Measurements from ENCODE around the gene LIN7A.
"Not testable (repeated sequence)": the region's sequence is repeated elsewhere in the genome, so short reads cannot be mapped to it uniquely, and the experiment has no call there.

Gene LIN7A

DNA sequence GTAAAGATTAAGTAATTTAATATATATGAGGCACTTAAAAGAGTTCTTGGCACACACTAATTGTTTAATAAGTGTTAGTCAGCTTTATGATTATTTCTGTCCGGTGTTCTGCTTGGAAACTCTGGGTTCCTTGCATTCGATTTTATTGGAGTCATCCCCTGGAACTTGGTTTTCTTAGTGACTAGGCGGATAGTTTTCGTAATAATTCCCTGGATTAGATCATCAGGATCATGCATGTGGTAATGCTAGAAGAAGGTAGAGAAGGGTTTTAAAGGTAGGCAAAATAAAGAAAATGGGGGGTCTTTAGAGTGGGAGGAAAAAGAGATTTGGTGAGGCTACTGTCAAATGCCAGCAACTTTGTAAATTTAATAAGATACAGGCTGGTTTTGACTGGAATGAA lies 132.6 kb downstream of the LIN7A start:
- Histone ChIP-seq H3K9me3 (ENCODE audit: severe bottlenecking) (no peaks in the 10 kb centered on the region), H3K27ac (no peak overlapping the region), H3K4me3 (ENCODE audit: low read depth, low read length) (no peak overlapping the region), H3K36me3 (peaks cover 4% of the 10 kb centered on the region), H3K27me3 (ENCODE audit: insufficient read depth, low read depth, severe bottlenecking) (no peaks in the 10 kb centered on the region)
- DNase-seq: no peak
- TF ChIP-seq CTCF (IDR thresholded peaks at IDR 0.05; ENCODE audit: low read depth, low read length): no peak

DNA sequence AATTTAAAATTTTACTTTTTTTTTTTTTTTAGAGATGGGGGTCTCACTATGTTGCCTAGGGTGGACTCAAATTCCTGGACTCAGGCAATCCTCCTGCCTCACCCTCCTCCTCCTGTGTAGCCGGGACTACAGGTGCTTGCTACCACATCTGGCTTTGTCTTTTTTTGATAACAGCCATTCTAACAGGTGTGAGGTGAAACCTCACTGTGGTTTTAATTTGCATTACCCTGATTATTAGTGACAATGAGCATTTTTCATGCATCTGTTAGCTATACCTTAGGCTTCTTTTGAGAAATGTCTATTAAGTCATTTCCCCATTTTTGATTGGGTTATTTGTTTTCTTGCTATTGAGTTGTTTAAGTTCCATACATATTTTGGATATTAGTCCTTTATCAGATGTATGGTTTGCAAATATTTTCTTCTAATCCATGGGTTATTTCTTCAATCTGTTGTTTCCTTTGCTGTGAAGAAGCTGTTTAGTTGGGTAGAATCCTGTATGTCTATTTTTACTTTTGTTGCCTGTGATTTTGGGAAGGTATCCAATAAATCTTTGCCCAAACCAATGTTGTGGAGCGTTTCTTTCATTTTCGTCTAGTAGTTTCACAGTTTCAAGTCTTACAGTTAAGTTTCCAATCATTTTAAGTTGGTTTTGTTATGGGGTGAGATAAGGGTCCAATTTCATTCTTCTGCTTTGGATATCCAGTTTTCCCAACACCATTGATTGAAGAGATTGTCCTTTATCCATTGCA lies 134.9 kb downstream of the LIN7A start:
- H3K27ac ChIP-seq: no peak overlapping the region
- H3K4me3 ChIP-seq (ENCODE audit: low read depth, low read length): no peak overlapping the region
- no peaks in the 10 kb centered on the region for H3K9me3 ChIP-seq (ENCODE audit: severe bottlenecking)
- DNase-seq: no peak
- H3K36me3 ChIP-seq: no peaks in the 10 kb centered on the region
- no peaks in the 10 kb centered on the region for H3K27me3 ChIP-seq (ENCODE audit: insufficient read depth, low read depth, severe bottlenecking)
- no peak for TF ChIP-seq CTCF (IDR thresholded peaks at IDR 0.05; ENCODE audit: low read depth, low read length)

DNA sequence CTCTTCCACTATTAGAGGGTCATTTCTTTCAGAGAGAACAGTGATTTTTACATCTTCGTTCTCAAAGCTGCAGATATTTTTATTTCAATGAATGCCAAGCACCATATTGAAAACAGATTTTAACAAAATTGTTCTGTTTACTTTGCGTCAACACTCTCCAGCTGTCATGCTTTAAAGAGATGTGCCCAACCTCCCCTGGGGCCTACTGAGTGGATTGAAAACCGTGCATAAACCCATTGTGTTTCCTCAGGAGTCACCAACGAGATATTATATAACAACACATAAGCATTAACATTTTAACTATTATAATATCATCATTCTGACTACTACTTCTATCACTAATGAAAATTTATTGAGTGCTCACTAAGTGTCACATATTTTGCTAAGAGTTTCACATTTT lies 139.5 kb downstream of the LIN7A start:
- no peak overlapping the region for H3K4me3 ChIP-seq (ENCODE audit: low read depth, low read length)
- TF ChIP-seq CTCF (IDR thresholded peaks at IDR 0.05; ENCODE audit: low read depth, low read length): no peak

GRCh38 chr12:80794551-80794950 lies 143.2 kb downstream of the LIN7A start:
- H3K36me3 ChIP-seq: no peaks in the 10 kb centered on the region
- TF ChIP-seq CTCF (IDR thresholded peaks at IDR 0.05; ENCODE audit: low read depth, low read length): no peak
- no peaks in the 10 kb centered on the region for H3K9me3 ChIP-seq (ENCODE audit: severe bottlenecking)
- H3K4me3 ChIP-seq (ENCODE audit: low read depth, low read length): no peak overlapping the region
- no peaks in the 10 kb centered on the region for H3K27me3 ChIP-seq (ENCODE audit: insufficient read depth, low read depth, severe bottlenecking)
- no peak overlapping the region for H3K27ac ChIP-seq
- DNase-seq: no peak

More for the DNA sequence above, 139.5 kb downstream of the LIN7A start:
- Histone ChIP-seq H3K27me3 (ENCODE audit: insufficient read depth, low read depth, severe bottlenecking) (no peaks in the 10 kb centered on the region), H3K9me3 (ENCODE audit: severe bottlenecking) (no peaks in the 10 kb centered on the region), H3K36me3 (no peaks in the 10 kb centered on the region), H3K27ac (no peak overlapping the region)
- no peak for DNase-seq

DNA sequence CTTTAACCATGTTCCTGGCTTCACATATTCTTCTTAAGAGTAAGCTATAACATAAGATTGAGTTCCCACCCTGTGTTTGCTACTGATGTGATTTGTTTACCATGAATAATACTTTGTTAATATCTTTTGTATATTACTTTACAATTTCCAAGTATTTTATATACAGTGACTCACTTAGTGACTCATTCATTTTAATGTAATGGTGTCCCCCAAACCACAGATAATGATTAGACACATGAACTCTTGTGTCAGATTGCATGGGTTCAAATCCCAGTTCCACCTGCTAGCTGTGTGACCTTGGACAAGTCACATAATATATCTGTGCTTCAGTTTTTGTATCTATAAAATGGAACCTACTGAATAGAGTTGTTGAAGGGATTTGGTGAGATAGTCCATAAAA lies 144.9 kb downstream of the LIN7A start:
- Histone ChIP-seq H3K9me3 (ENCODE audit: severe bottlenecking) (no peaks in the 10 kb centered on the region), H3K27ac (no peak overlapping the region), H3K27me3 (ENCODE audit: insufficient read depth, low read depth, severe bottlenecking) (no peaks in the 10 kb centered on the region), H3K4me3 (ENCODE audit: low read depth, low read length) (no peak overlapping the region), H3K36me3 (no peaks in the 10 kb centered on the region)
- TF ChIP-seq CTCF (IDR thresholded peaks at IDR 0.05; ENCODE audit: low read depth, low read length): no peak
- DNase-seq: no peak

DNA sequence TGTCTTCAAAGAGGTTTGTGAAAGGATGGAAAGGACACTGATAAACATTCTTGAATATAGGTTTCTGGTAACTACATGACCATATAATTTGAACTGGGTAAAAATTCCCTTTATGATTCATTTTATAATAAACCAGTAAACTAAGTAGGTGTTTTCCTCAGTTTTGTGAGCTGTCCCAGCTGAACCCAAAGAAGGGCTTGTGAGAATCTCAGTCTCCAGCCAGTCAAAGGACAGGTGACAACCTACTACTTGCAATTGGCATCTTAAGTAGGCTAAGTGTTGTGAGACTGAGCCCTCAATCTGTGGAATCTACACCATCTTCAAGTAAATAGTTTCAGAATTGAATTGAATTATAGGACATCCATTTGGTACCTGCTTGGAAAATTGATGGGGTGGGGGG lies 145.9 kb downstream of the LIN7A start:
- Histone ChIP-seq H3K4me3 (ENCODE audit: low read depth, low read length) (no peak overlapping the region), H3K9me3 (ENCODE audit: severe bottlenecking) (no peaks in the 10 kb centered on the region), H3K27me3 (ENCODE audit: insufficient read depth, low read depth, severe bottlenecking) (no peaks in the 10 kb centered on the region), H3K27ac (no peak overlapping the region), H3K36me3 (no peaks in the 10 kb centered on the region)
- DNase-seq: no peak
- no peak for TF ChIP-seq CTCF (IDR thresholded peaks at IDR 0.05; ENCODE audit: low read depth, low read length)

- not testable (repeated sequence) for H3K9me3 ChIP-seq (ENCODE audit: severe bottlenecking); DNase-seq; H3K4me3 ChIP-seq (ENCODE audit: low read depth, low read length); H3K27me3 ChIP-seq (ENCODE audit: insufficient read depth, low read depth, severe bottlenecking); H3K27ac ChIP-seq; H3K36me3 ChIP-seq
These were observed 149.3 kb downstream of the LIN7A start for GRCh38 chr12:80788407-80788806.

- not testable (repeated sequence) for DNase-seq; H3K4me3 ChIP-seq (ENCODE audit: low read depth, low read length); H3K36me3 ChIP-seq; H3K27me3 ChIP-seq (ENCODE audit: insufficient read depth, low read depth, severe bottlenecking); H3K27ac ChIP-seq; H3K9me3 ChIP-seq (ENCODE audit: severe bottlenecking)
These were observed 154.7 kb downstream of the LIN7A start for GRCh38 chr12:80782963-80783470.
